Measurements from ENCODE around the gene SPOP.

- TF ChIP-seq CTCF (IDR thresholded peaks at IDR 0.05; ENCODE audit: borderline replicate concordance, extremely low read depth, low read length, poor library complexity, severe bottlenecking) (no peak), EZH2 (IDR thresholded peaks at IDR 0.05; ENCODE audit: borderline replicate concordance, low read depth, low read length, severe bottlenecking) (no peak)
Observed at GRCh38 chr17:49596613-49597244, 81.2 kb downstream of the SPOP start.
